NB4 (cell line): Measurements from ENCODE around the gene SLC11A1.

ENCODE experiments used
- CTCF ChIP-seq: IDR thresholded peaks from one replicate; pipeline ENCODE4 v1.5.1; 2012; ENCODE audit warnings: low read depth, low read length
- MAX ChIP-seq: IDR thresholded peaks from 2 replicates; pipeline ENCODE4 v1.6.1; 2011; ENCODE audit warnings: low read depth, low read length
- POLR2A ChIP-seq: IDR thresholded peaks from 2 replicates; pipeline ENCODE4 v1.6.1; 2011; ENCODE audit warnings: mild to moderate bottlenecking; ENCODE audit not compliant: insufficient read length; ENCODE audit errors: extremely low read depth

- TF ChIP-seq CTCF (no peak), POLR2A (no peak), MAX (no peak)
Measured at GRCh38 chr2:218344090-218344754, 37.9 kb upstream of the SLC11A1 start.
